GM03348 (cell line): ENCODE measurements around the gene PIGU.
"Not testable (repeated sequence)": the region's sequence is repeated elsewhere in the genome, so short reads cannot be mapped to it uniquely, and the experiment has no call there.

Experiments used
- DNase-seq: peaks from one replicate; pipeline ENCODE4 v3.0.0; 2012; ENCODE audit warnings: low spot score

PIGU gene

GRCh38 chr20:34661811-34662210 is 15.1 kb downstream of the PIGU start:
- DNase-seq = not testable (repeated sequence)

- DNase-seq = not testable (repeated sequence)
Measured at GRCh38 chr20:34658654-34659053, 18.2 kb downstream of the PIGU start.

GRCh38 chr20:34654207-34654744 is 22.6 kb downstream of the PIGU start:
- DNase-seq = no peak

- DNase-seq = no peak
Measured at GRCh38 chr20:34651200-34651599, 25.7 kb downstream of the PIGU start.

GRCh38 chr20:34647737-34648136 is 29.2 kb downstream of the PIGU start:
- DNase-seq = no peak

GRCh38 chr20:34644951-34645350 is 31.9 kb downstream of the PIGU start:
- no peak for DNase-seq

- DNase-seq = no peak
Measured at GRCh38 chr20:34644345-34644744, 32.5 kb downstream of the PIGU start.

GRCh38 chr20:34643928-34644327 is 33.0 kb downstream of the PIGU start:
- DNase-seq = peak; percentile 80

GRCh38 chr20:34642009-34642408 is 34.9 kb downstream of the PIGU start:
- DNase-seq = no peak

- DNase-seq = no peak
Measured at GRCh38 chr20:34639755-34640222, 37.1 kb downstream of the PIGU start.

GRCh38 chr20:34638532-34638931 is 38.4 kb downstream of the PIGU start:
- no peak for DNase-seq

GRCh38 chr20:34638039-34638292 is 38.9 kb downstream of the PIGU start:
- DNase-seq = no peak

- DNase-seq = peak; percentile 81
Measured at GRCh38 chr20:34637245-34638038, 39.5 kb downstream of the PIGU start.

GRCh38 chr20:34636648-34637047 is 40.2 kb downstream of the PIGU start:
- no peak for DNase-seq

GRCh38 chr20:34634392-34634791 is 42.5 kb downstream of the PIGU start:
- DNase-seq = no peak

GRCh38 chr20:34632870-34633452 is 43.9 kb downstream of the PIGU start:
- no peak for DNase-seq

- no peak for DNase-seq
Measured at GRCh38 chr20:34629904-34630303, 47.0 kb downstream of the PIGU start.

- no peak for DNase-seq
Measured at GRCh38 chr20:34629342-34629741, 47.5 kb downstream of the PIGU start.

GRCh38 chr20:34628026-34628425 is 48.9 kb downstream of the PIGU start:
- DNase-seq = no peak

- DNase-seq = no peak
Measured at GRCh38 chr20:34627458-34627857, 49.4 kb downstream of the PIGU start.

- DNase-seq = no peak
Measured at GRCh38 chr20:34626992-34627391, 49.9 kb downstream of the PIGU start.

GRCh38 chr20:34624629-34625028 is 52.3 kb downstream of the PIGU start:
- DNase-seq = no peak

GRCh38 chr20:34622821-34623451 is 54.0 kb downstream of the PIGU start:
- DNase-seq = no peak
